ENCODE measurements around the gene ZNF679.
"Not testable (repeated sequence)": the region's sequence is repeated elsewhere in the genome, so short reads cannot be mapped to it uniquely, and the experiment has no call there.

The ZNF679 gene

DNA sequence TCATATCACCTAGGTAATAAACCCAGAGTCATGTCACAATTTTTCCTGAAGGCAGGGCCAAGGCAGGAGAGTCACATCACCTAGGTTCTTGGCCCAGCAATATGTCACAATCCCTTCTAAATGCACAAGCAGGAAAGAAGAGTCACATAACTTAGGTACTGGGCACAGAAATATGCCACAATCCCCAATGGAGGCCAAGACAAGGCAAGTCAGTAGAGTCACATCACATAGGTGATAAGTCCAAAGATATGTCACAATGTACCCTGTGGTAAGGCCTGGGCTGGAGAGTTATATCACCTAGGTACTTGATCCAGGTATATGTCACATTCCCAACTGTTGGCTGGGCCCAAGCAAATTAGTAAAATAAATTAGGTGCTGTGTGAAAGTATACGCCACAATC lies at the start of gene ZNF679:
TSS of gene ZNF679 (plus strand) at position 301 of the 400 bp plus-strand sequence. CDS start 20,644 bp downstream, outside the sequence.
- DNase-seq: not testable (repeated sequence)

DNA sequence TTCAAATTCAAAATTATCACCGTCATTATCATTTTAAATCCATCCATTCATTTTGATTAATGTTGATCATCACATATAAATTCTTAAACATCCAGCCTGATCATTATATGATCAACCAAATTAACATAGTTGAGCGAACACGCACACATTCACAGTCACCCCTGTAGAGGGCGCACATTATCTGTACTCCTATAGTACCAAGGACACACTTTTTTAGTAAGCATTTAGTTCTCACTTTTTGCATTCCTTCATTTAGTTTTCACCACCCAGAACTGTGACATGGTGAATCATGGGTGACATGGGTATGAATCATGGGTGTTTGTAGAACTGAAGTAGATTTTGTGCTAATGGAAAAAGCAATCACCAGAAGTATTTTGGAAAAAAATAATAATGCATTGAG lies 47.3 kb upstream of the ZNF679 start:
- DNase-seq: peak in 1 of 3 experiments; percentile 30

DNA sequence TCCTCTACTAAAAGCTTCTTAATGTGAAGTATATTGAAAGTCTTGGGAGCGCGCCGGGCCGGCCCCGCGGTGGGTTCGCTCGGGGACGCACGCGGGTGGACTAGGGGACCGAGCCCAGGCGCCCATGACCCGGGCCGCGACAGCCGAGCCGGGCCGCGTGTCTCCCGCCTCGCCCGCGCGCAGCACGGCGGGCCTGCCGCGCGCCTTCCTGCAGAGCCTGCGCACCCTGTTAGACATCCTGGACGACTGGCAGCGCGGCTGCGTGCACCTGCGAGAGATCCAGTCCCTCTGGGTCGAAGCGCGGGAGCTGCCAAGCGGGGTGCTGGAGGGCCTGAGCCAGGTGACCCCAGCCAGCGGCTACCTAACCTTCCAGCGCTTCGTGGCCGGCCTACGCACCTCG lies 46.7 kb upstream of the ZNF679 start:
- no peak for DNase-seq

DNA sequence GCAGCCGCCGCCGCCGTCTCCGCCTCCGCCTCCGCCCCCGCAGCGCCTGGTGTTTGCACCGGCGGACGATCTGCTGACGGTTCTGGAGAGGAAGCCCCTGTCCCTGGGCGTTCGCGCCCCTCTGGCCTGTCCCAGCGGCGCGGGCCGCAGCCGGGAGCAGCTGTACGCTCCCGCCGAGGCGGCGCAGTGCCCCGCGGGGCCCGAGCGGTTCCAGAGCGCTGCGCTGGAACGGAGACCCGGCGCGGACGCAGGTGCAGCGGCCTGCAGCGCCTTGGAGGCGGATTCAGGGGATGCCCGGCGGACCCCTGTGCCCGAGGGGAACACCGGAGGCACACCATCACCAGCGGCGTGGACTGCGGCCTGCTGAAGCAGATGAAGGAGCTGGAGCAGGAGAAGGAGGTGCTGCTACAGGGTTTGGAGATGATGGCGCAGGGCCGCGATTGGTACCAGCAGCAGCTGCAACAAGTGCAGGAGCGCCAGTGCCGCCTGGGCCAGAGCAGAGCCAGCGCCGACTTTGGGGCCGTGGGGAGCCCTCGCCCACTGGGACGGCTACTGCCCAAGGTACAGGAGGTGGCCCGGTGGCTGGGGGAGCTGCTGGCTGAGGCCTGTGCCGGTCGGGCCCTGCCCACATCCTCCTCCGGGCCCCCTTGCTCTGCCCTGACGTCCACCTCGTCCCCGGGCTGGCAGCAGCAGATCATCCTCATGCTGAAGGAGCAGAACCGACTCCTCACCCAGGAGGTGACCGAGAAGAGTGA lies 46.1 kb upstream of the ZNF679 start:
- DNase-seq: no peak

DNA sequence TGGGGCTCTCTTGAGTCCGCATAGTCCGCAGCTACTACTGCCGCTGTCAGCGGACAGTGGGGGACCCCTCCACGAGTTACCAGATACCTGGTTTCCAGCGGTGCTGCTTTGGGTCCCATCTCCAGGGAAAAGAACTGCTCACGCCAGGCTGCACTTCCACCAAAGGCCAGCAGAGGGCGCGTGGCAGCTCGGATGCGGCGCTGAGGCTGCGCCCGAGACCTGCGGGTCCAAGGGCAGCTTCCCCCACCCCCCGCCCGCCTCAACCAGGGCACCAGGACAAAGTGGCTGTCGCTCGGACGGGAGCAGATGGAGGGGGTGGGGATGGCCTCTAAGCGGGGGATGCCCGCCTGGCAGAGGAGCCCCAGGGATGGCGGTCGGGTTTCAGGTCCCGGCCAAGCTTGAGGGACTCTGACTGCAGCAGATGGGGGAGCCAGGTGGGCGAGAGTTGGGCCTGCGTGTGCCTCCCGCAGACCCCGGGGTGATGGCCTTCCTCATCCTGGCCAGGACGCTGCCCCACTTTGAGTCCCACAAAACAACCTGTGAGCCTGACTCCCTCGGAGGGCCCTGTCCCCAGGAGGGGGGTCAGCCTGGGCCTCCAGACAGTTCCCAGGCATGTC lies 45.0 kb upstream of the ZNF679 start:
- DNase-seq: peak in 2 of 3 experiments; percentile 28 to 52

DNA sequence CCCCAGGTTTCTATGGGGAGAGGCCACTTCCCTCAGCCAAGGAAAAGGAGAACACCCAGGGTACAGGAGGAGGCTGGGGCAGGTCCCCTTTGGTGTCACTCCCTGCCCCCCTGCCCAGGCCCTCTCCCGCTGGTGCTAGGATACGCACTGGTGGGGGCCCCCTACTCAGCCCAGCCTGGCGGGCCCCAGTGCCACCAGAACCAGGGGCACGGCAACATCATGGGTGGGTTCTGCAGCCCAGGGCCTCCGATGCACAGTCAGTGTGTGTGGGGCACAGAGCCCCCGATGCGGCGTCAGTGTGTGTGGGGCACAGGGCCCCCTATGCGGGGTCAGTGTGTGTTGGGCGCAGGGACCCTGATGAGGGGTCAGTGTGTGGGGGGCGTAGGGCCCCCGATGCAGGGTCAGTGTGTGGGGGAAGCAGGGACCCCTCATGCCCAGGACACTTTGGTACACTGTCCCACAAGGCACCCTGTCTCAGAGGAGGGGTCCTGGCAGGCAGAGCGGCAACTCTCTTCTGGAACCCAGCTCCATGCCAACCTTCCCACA lies 44.4 kb upstream of the ZNF679 start:
- DNase-seq: no peak

DNA sequence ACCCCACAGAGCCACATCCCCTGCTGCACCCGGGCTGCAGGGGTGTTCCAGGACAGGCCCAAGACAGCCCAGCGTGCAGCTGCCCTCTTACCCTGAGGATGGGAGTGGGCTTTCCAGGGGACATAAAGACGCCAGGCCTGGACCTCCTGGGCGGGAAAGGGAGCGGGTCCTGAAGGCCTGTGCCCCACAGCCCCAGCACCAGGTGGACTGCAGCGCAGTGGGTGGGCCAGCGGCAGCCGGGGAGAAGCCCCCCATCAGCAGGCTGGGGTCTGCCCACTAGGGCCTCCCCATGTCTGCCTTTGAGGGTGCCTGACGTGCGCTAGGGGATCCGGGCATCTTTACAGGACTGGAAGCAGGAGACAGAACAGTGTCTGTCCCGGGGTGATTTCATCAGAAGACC lies 43.9 kb upstream of the ZNF679 start:
- DNase-seq: no peak

DNA sequence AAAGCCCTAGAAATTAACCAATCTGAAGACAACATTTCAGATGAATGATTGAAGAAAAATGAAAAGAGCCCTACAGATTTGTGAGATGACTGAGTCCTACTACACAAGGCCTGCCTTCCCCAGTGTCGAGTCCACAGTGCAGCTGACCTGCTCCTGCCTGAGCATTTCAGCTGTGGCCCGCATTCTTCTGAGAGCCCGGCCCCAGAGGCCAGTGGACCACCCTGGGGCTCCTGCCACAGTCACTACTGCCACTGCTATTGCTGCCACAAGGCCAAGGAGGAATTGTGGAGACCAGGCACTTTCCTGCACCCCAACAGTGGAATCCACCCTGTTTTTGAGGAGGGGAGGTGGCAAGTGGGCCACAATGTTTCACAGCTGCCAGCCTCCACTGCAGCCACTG lies 40.9 kb upstream of the ZNF679 start:
- DNase-seq: no peak

DNA sequence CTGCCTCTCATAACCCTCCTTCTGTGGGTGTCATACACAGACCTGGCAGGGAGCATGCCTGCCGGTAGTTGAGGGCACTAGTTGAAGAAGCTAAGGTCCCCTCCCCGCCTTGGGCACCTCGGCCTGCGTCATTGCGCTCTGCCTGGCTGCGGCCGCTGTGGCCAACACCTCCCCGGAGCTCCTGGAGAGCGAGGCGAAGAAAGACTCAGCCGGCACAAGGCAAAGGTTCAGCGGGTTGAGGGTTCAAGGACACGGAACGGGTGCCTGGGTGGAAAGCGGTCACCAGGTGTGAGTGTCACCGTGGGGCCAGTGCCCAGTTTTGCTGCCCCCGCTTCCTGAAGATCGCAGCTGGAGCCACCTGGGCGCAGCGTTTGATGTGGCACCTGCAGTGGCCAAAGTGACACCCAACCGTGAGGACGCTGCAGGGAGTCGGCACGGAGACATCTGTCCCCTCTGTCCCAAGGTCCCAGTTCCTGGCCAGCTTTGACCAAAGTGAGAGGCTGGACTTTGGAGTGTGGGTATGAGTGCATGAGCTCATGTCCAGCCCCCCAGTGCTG lies 36.0 kb upstream of the ZNF679 start:
- no peak for DNase-seq

DNA sequence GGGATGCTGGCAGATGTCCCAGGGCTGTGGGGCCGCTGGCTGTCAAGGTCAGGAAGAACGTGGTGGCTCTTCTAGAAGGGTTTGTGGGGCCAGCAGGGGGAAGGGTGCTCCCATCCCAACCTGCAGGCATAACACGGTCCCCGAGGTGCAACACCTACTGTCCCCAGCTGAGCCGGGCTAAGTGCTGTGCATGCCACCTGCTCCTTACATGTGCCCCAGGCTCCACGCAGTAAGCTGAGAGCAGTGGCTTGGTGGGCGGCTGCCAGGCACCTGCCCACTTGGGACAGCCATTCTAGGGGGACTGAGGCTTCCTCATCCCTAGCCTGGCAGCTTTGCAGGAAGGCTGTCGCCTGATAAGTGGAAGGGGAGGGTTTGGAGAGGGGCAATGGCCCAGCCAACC lies 35.5 kb upstream of the ZNF679 start:
- DNase-seq: no peak

DNA sequence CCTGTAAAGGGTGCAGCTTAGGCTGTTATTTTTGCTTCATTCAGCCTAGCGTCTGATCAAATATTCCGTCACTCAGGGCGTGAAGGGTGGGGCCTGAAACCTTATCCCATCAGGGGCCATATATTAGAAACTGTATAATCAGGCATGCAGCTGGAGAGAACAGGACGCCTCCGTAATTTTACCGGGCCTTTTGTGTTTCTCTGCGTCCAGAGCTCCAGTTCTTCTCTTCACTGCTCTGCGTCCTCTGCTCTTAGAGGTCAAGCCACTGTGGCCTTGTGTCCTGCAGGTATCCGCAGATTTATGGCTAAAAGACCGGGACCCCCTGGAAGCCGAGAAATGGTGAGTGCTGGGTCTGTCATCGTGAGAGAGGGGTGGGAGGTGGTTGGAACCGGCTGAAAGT lies 21.4 kb upstream of the ZNF679 start, which contains the start of gene ZNF735:
TSS of gene ZNF735 (plus strand) at position 301 of the 400 bp plus-strand sequence. CDS start at position 301, 0 bp downstream.
- peak in 2 of 3 experiments; percentile 6 to 7 for DNase-seq

DNA sequence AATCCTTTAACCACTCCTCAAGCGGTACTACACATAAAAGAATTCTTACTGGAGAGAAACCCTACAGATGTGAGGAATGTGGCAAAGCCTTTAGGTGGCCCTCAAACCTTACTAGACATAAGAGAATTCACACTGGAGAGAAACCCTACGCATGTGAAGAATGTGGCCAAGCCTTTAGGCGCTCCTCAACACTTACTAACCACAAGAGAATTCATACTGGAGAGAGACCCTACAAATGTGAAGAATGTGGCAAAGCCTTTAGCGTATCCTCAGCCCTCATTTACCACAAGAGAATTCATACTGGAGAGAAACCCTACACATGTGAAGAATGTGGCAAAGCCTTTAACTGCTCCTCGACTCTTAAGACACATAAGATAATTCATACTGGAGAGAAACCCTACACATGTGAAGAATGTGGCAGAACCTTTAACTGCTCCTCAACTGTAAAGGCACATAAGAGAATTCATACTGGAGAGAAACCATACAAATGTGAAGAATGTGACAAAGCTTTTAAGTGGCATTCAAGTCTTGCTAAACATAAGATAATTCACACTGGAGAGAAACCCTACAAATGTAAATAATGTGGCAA lies 8.5 kb upstream of the ZNF679 start:
- not testable (repeated sequence) for DNase-seq

DNA sequence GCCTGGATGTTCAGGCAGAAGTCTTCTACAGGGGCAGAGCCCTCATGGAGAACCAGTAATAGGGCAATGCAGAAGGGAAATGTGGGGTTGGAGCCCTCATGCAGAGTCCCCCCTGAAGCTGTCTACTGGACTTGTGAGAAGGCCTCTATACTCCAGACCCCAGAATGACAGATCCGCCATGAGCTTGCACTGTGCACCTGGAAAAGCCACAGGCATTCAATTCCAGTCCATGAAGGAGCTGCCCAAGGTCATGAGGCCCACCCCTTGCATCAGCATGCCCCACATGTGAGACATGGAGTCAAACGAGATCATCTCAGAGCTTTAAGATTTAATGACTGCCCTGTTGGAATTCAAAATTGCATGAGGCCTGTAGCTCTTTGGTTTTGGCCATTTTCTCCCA lies 4.9 kb upstream of the ZNF679 start:
- no peak for DNase-seq

DNA sequence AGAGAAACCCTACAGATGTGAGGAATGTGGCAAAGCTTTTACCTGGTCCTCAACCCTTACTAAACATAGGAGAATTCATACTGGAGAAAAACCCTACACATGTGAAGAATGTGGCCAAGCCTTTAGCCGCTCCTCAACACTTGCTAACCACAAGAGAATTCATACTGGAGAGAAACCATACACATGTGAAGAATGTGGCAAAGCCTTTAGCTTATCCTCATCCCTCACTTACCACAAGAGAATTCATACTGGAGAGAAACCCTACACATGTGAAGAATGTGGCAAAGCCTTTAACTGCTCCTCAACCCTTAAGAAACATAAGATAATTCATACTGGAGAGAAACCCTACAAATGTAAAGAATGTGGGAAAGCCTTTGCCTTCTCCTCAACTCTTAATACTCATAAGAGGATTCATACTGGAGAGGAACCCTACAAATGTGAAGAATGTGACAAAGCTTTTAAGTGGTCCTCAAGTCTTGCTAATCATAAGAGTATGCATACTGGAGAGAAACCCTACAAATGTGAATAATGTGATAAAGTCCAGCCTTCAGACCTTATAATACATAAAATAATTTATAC lies 38.2 kb downstream of the ZNF679 start:
- DNase-seq: no peak

DNA sequence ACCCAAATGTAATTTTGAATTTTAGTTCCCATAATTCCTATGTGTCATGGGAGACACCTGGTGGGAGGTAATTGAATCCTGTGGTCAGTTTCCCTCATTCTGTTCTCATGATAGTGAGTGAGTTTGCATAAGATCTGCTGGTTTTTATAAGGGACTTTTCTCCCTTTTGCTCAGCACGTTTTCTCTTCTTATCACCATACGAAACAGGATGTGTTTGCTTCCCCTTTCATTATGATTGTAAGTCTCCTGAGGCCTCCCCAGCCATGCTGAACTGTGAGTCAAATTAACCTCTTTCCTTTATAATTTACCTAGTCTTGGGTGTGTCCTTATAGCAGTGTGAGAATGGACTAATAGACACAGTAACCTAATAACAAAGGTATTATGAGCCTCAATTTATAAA lies 49.4 kb downstream of the ZNF679 start:
- DNase-seq: no peak

DNA sequence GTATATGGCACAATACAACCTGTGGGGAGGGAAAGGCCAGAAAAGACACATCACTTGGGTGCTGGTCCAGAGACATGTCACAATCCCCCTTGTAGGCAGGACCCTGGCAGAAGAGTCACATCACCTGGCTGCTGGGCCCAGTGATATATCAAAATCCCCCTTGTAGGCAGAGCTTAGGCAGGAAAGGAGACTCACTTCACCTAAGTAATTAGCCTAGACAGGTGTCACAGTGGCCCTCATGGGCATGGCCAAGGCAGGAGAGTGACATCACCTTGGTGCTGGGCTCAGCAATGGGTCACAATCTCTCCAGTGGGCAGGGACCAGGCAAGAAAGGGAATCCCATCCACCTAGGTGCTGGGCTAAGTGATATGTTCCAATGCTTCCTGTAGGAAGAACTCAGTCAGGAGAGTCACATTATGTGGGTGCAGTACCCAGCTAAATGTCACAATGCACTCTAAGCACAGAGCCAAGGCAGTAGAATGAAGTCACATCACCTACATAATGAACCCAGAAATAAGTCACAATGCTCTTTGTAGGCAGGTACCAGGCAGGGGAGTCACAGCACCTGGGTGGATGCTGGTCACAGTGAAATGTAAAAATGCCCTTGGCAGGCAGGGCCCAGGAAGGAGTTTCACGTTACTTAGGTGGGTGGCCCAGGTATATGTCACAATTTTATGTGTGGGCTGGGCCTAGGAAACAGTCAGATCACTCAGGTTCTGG lies 66.6 kb downstream of the ZNF679 start:
- no peak for DNase-seq

DNA sequence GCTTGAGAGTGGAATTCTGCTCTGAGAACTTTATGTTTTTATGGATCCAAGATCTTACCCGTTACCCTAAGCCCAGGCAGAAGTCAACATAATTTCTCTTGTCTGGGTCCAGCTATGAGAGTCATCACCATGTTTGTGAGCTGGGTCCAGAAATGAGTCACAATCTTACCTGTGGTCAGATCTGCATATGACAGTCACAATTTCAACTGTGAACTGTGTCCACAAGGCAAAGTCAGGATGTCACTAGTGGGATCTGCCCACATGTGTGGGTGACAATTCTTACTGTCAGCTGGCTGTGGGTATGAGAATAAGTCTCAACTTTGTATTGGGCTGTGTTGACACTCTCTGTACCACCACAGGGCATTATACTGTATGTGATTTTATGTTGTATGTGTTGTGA lies 69.1 kb downstream of the ZNF679 start:
- DNase-seq: not testable (repeated sequence)

DNA sequence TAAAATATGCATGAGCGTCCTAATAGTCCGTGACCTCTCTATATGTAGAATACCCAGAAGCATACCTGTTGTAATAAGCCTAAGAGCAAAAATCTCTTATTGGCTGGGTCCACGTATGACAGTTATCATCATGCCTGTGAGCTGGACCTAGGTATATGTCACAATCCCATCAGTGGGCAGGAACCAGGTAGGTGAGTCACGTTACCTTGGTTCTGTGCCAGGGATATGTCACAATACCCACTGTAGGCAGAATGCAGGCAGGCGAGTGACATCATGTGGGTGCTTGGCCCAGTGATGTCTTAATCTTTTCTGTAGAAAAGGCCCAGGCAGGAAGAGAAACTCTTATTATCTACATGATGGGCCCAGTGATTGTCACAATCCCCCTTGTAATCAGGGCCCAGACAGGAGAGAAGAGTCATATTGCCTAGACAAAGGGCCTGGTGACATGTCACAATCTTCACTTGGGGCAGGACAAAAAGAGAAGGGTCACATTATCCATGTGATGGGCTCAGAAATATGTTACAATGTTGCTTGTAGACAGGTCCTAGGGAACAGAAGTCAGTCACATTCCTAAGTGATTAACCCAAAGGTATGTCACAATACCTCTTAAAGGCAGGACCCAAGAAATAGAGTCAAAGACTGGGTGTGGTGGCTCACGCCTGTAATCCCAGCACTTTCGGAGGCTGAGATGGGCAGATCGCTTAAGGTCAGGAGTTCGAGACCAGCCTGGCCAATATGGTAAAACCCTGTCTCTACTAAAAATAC lies 72.5 kb downstream of the ZNF679 start:
- DNase-seq: no peak

DNA sequence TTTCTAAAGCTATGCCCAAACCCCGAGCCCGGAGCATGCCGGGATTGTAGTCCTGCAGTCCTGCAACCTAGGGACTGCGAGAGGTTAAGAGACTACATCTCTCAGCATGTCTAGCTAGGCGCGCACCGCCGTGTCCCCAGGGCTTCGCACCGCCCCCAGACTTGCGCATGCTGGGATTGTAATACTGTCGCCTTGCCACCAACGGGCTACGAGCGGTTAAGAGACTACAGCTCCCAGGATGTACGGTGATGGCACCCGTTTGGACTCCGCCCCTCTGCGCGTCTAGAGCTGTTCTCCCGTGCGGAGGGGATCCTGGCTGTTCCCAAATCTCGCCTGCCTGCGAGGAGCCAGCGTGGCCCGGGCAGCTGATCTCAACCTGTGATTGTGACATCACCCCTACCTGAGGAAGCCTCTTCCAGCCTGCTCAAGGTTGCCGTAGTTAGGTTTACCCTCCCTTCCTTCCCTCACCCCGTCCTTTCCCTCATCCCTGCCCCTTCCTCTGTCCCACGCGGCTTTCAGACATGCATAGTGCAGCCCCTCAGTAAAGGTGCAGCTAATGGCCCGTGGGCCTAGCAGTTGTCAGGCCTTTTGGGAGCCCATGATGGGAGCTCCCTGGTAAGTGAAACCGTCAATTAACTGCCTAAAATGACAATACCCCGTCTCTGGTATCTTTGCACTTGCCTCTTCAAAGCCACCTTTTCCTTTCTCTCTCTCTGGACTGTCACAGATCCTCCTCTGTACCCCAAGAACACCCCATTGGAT lies 79.2 kb downstream of the ZNF679 start:
- DNase-seq: peak; percentile 86 to 97 (median 96)

DNA sequence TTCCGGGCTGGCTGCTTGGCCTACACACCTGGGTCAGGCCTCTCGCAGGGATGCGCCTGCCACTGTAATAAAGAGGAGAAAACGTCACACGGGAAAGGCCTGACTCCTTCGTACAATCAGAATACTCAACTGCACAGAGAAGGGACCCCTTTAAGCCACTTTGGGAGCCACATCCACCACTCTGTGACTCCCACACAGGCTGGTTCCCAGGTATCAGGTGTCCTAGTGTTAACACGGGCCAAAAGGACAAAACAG lies 79.7 kb downstream of the ZNF679 start:
- peak in 1 of 3 experiments; percentile 53 for DNase-seq

DNA sequence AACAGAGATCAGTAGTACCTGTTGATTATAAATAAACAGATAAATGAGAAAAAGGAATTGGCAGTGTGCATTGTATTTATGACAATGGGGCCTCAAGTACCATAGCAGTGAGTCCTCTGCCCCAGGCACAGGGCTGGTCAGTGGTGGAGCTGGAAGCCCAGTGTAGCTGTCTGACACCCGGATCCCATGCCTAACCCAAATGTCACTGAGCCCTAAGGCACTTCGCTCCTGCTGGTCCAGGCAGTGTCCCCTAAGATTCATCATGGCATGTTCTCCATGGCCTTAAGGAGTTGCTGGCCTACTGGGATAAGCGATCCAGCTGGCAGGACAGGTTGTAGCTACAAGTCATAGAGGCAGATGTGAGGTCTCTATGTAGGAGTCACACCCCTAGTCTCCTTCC lies 82.2 kb downstream of the ZNF679 start:
- no peak for DNase-seq

Measured in NCI-H1417 (cell line).